OCI-LY3 (cell line): Measurements from ENCODE around the gene PRDM11.

Experiments
- H2AFZ ChIP-seq: fragments of 200-600, 300-600 bp; shearing (Covaris generic); 2 replicates; pipeline ENCODE4 v1.6.0; 2014; ENCODE audit warnings: antibody characterized with exemption, low read depth, low read length
- H3K27ac ChIP-seq: fragments of 200-600, 300-600 bp; sonication (generic); 2 replicates; pipeline ENCODE4 v1.5.1; 2014; ENCODE audit warnings: mild to moderate bottlenecking, low read length, moderate library complexity, mixed read lengths
- H3K27me3 ChIP-seq: fragments of 200-600, 300-600 bp; sonication (generic); 2 replicates; pipeline ENCODE4 v1.6.1; 2014; ENCODE audit warnings: low read depth, low read length, mixed read lengths
- H3K36me3 ChIP-seq: fragments of 200-600, 300-600 bp; sonication (generic); replicated peaks from 2 replicates; pipeline ENCODE3; 2014; ENCODE audit warnings: low read depth, low read length, mixed read lengths
- H3K4me1 ChIP-seq: fragments of 300-600, 200-600 bp; sonication (generic); 2 replicates; pipeline ENCODE4 v1.6.1; 2014; ENCODE audit warnings: low read length, mixed read lengths
- H3K4me2 ChIP-seq: fragments of 200-600, 300-600 bp; sonication (generic); 2 replicates; pipeline ENCODE4 v1.6.1; 2014; ENCODE audit warnings: low read length, mixed read lengths
- H3K4me3 ChIP-seq: fragments of 300-600, 200-600 bp; sonication (generic); 2 replicates; pipeline ENCODE4 v1.5.1; 2014; ENCODE audit warnings: antibody characterized with exemption, mild to moderate bottlenecking, low read length, moderate library complexity
- H3K79me2 ChIP-seq: fragments of 300-600, 200-600 bp; shearing (Covaris generic); 2 replicates; pipeline ENCODE4 v1.6.1; 2014; ENCODE audit warnings: mild to moderate bottlenecking, low read length, mixed read lengths
- H3K9ac ChIP-seq: fragments of 300-600, 200-600 bp; shearing (Covaris generic); 2 replicates; pipeline ENCODE4 v1.6.0; 2014; ENCODE audit warnings: mild to moderate bottlenecking, low read length, moderate library complexity
- H3K9me3 ChIP-seq: fragments of 200-600, 300-600 bp; shearing (Covaris generic); 2 replicates; pipeline ENCODE4 v1.6.1; 2014; ENCODE audit warnings: low read length, mixed read lengths; ENCODE audit not compliant: insufficient read depth
- H4K20me1 ChIP-seq: fragments of 200-600, 300-600 bp; sonication (generic); 2 replicates; pipeline ENCODE4 v1.6.1; 2016; ENCODE audit warnings: low read length, mixed read lengths; ENCODE audit not compliant: insufficient read depth
- EZH2phosphoT487 ChIP-seq: fragments of 200-600 bp; shearing (Covaris generic); IDR thresholded peaks from 2 replicates; pipeline ENCODE4 v1.6.1; 2018; ENCODE audit warnings: antibody characterized with exemption, mixed run types, low read depth
- TF ChIP-seq, protein P1 (sequence below): fragments of 200-600, 300-600 bp; sonication (generic); IDR thresholded peaks from 2 replicates; pipeline ENCODE4 v1.5.1; 2014; ENCODE audit warnings: antibody characterized with exemption, low read length, low read depth

The PRDM11 gene

DNA sequence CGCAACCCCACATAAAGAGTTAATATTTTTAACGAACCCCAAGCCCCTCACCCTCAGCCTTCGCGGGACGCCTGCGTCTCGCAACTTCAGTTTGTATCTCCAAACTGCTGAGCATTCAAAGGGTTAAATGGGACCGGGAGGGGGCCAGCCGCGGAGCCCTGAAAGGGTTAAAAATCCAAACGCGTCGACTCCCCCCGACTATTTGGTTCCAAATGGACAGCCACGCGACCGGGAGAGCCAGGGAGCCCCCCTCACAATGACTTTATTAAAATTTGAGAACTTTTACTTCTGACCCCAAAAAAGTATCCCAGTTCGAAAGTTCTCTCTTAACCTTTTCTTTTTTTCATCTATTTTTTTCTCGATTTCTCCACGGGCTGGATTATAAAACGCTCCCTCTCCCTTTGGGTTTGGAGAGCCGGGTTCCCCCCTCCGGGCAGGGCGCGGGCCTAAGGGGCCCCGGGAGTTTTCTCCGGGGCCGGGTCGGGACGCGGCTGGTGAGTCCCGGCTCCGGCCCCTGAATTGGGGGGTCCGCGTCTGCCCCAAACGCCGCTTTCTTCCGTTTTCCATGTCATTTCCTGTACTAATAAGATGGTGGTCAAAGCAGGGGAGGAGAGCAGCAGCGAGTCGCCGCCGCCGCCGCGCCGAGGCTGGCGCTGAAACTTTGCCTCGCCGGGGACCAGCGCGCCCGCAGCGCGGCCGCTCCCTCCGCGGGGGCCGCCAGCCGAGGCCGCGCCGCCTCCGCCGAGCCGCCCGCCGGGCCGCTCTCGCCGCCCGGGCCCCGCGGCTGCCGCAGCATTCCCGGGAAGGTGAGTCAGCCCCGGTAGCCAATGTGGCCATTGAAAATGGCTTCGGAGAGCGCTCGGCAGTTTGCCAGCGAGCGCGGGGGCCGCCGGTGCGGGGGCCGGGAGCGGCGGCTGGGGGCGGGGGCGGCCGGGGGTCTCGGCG is at the start of gene PRDM11:
PRDM11 (plus strand) TSS at position 568 of the 945 bp plus-strand sequence. CDS start 35,128 bp downstream, outside the sequence.
- Histone ChIP-seq H3K27ac (no peak within 1 kb of the TSS), H4K20me1 (no peaks in the 10 kb centered on the region), H3K4me2 (peak within 1 kb of the TSS; percentile 99), H3K9me3 (no peaks in the 10 kb centered on the region), H3K4me1 (peaks cover 11% of the 10 kb centered on the region), H3K27me3 (peaks cover 27% of the 10 kb centered on the region), H3K9ac (peak within 1 kb of the TSS; percentile 95), H3K36me3 (no peaks in the 10 kb centered on the region), H2AFZ (peak within 1 kb of the TSS; percentile 86), H3K79me2 (peaks cover 7% of the 10 kb centered on the region), H3K4me3 (peak within 1 kb of the TSS; percentile 85)
- TF ChIP-seq, protein P1, sequence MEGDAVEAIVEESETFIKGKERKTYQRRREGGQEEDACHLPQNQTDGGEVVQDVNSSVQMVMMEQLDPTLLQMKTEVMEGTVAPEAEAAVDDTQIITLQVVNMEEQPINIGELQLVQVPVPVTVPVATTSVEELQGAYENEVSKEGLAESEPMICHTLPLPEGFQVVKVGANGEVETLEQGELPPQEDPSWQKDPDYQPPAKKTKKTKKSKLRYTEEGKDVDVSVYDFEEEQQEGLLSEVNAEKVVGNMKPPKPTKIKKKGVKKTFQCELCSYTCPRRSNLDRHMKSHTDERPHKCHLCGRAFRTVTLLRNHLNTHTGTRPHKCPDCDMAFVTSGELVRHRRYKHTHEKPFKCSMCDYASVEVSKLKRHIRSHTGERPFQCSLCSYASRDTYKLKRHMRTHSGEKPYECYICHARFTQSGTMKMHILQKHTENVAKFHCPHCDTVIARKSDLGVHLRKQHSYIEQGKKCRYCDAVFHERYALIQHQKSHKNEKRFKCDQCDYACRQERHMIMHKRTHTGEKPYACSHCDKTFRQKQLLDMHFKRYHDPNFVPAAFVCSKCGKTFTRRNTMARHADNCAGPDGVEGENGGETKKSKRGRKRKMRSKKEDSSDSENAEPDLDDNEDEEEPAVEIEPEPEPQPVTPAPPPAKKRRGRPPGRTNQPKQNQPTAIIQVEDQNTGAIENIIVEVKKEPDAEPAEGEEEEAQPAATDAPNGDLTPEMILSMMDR = no peak
- no peak for TF ChIP-seq EZH2phosphoT487

DNA sequence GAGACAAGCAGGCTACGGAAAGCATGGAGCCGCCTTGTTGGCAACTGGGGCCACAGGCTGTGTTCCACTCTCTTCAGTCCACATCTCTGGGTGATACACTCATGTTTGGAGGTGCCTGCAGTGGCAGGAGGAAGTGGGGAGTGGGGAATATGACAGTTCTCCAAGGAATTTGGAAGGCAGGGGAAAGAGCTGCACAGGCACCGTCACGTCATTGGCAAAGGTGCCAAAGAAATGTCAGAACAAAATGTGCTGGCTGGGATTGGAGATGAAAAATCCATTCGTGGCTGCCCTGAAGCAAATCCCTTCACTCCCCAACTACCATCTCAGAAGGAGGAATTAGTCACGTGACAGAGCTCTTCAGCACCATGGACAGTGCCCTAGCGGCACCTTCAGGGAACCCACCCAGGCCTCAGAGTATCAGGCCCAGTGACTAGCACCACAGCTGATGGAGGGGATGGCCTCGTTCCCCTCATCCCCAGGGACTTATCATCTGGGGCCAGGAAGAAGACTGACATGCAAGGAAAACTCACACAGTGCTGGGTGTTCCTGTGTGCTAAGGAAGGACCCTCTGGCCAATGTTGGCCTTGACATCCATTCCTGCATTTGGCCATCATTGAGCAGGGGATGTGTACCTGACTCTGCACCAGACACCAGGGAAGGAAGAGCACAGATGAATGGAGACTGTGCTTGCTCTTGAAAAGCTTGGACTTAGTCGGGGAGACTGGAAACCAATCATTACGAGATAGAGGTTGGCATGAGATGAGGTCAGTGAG is 48.5 kb upstream of the PRDM11 start:
- no peaks in the 10 kb centered on the region for H3K9me3 ChIP-seq
- H3K4me1 ChIP-seq = peaks cover 16% of the 10 kb centered on the region
- peaks cover 44% of the 10 kb centered on the region for H3K27me3 ChIP-seq
- no peak overlapping the region for H3K4me3 ChIP-seq
- H2AFZ ChIP-seq = no peak overlapping the region
- TF ChIP-seq EZH2phosphoT487 = no peak
- TF ChIP-seq, protein P1 = no peak
- no peaks in the 10 kb centered on the region for H3K36me3 ChIP-seq
- no peaks in the 10 kb centered on the region for H3K79me2 ChIP-seq
- no peak overlapping the region for H3K27ac ChIP-seq
- H3K4me2 ChIP-seq = no peak overlapping the region
- H4K20me1 ChIP-seq = no peaks in the 10 kb centered on the region
- no peak overlapping the region for H3K9ac ChIP-seq

DNA sequence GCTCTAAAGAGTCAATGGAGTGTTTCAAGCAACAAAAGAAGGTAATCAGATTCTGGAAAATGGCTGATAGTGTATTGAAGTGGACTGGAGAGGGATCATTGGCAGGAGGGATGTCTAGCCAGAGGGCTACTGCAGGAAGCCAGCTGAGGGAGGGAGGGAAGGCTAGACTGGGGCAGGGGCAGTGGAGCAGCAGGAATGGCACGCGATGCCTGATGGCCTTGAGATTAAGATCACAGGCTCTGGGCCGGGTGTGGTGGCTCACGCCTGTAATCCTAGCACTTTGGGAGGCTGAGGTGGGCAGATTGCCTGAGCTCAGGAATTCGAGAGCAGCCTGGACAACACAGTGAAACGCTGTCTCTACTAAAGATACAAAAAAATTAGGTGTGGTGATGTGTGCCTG is 47.5 kb upstream of the PRDM11 start:
- no peaks in the 10 kb centered on the region for H4K20me1 ChIP-seq
- TF ChIP-seq, protein P1 = no peak
- TF ChIP-seq EZH2phosphoT487 = no peak
- no peak overlapping the region for H3K4me2 ChIP-seq
- H2AFZ ChIP-seq = no peak overlapping the region
- no peaks in the 10 kb centered on the region for H3K36me3 ChIP-seq
- no peak overlapping the region for H3K27ac ChIP-seq
- no peaks in the 10 kb centered on the region for H3K79me2 ChIP-seq
- H3K4me1 ChIP-seq = peaks cover 25% of the 10 kb centered on the region
- H3K4me3 ChIP-seq = no peak overlapping the region
- H3K9ac ChIP-seq = no peak overlapping the region
- H3K9me3 ChIP-seq = no peaks in the 10 kb centered on the region
- peaks cover 44% of the 10 kb centered on the region for H3K27me3 ChIP-seq

DNA sequence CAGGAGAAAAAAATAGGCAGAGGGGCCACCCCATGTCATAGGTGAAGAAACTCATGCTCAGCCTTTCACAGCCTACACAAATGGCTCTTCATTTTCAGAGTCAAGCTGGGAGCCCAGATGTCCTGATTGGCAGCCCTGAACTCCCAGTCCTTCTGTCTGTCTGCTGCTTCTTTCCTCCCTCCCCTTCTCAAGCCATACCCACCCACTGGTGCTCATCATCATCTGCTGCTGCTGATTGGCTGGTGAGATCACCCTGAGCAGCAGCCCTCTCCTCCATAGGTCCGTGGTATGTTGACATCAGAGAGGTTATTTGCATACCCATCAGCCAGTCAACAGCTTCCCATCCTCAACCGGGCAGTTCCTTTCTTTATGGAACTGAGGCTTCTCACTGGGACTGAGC is 46.1 kb upstream of the PRDM11 start:
- no peak overlapping the region for H3K9ac ChIP-seq
- H3K4me3 ChIP-seq = no peak overlapping the region
- H3K4me2 ChIP-seq = no peak overlapping the region
- no peaks in the 10 kb centered on the region for H3K79me2 ChIP-seq
- peaks cover 39% of the 10 kb centered on the region for H3K4me1 ChIP-seq
- peaks cover 44% of the 10 kb centered on the region for H3K27me3 ChIP-seq
- no peaks in the 10 kb centered on the region for H3K9me3 ChIP-seq
- TF ChIP-seq EZH2phosphoT487 = no peak
- no peaks in the 10 kb centered on the region for H3K36me3 ChIP-seq
- no peaks in the 10 kb centered on the region for H4K20me1 ChIP-seq
- no peak overlapping the region for H3K27ac ChIP-seq
- H2AFZ ChIP-seq = no peak overlapping the region
